Vagina (tissue), 2 donors: ENCODE results near the gene VAV3. TPM values are rescaled to one million over a fixed set of nuclear protein-coding genes. Genes with fewer than 3 reads are reported as not detected.

Experiments
- DNase-seq, 2 donors: peaks; one replicate each; pipeline ENCODE4 v3.0.0-alpha.2; 2017; ENCODE audit errors: extremely low spot score in 2 of 2
- H3K27ac ChIP-seq: fragments of 200-600 bp; sonication (generic); one replicate; pipeline ENCODE4 v1.5.1; 2019
- H3K27me3 ChIP-seq: fragments of 200-600 bp; sonication (generic); one replicate; pipeline ENCODE4 v1.5.1; 2019
- H3K36me3 ChIP-seq, 2 donors: fragments of 200-600 bp; sonication (generic); one replicate each; pipeline ENCODE4 v1.5.1; 2017 to 2019
- H3K4me1 ChIP-seq: fragments of 200-600 bp; sonication (generic); one replicate; pipeline ENCODE4 v1.5.1; 2019
- H3K4me3 ChIP-seq, 2 donors: fragments of 200-600 bp; sonication (generic); 1 replicate in 1 of 2; 2 replicates in 1 of 2; pipeline ENCODE4 v1.5.1; 2016 to 2019
- H3K9me3 ChIP-seq: fragments of 200-600 bp; sonication (generic); one replicate; pipeline ENCODE4 v1.5.1; 2019
- POLR2A ChIP-seq, 2 donors: fragments of 450-650 bp; IDR thresholded peaks; one replicate each; pipeline ENCODE4 v1.6.1; 2017; ENCODE audit warnings: antibody characterized with exemption in 2 of 2, mild to moderate bottlenecking in 2 of 2, moderate library complexity in 2 of 2
- POLR2AphosphoS5 ChIP-seq, 2 donors: sonication (generic); formaldehyde crosslinking; IDR thresholded peaks; one replicate each; pipeline ENCODE4 v1.9.0; 2017; ENCODE audit warnings: antibody characterized with exemption in 2 of 2, mild to moderate bottlenecking in 2 of 2, low read depth in 1 of 2; ENCODE audit not compliant: insufficient read depth in 1 of 2
- intact Hi-C: fragments of 100-400 bp; cut with DNase I; formaldehyde crosslinking; loops from one replicate; pipeline ENCODE4 v1.15.1; 2023
- total RNA-seq: library from RNA; depleted of rRNA; stranded (reverse); fragments of >200 nt; gene quantifications from one replicate; pipeline ENCODE4 v1.2.3, GENCODE V29; 2016
- TF ChIP-seq, protein P1 (sequence below), 3 experiments: fragments of 450-650 bp in 2 of 3; fragments of 200-600 bp in 1 of 3; sonication (generic) in 1 of 3; IDR thresholded peaks; one replicate each; pipeline ENCODE4 v1.5.1; 2017 to 2019; ENCODE audit warnings: antibody characterized with exemption in 3 of 3, mild to moderate bottlenecking in 2 of 3, moderate library complexity in 2 of 3

The VAV3 gene
- total RNA-seq, 1 donor from 2014 or later = 67.5 TPM

DNA sequence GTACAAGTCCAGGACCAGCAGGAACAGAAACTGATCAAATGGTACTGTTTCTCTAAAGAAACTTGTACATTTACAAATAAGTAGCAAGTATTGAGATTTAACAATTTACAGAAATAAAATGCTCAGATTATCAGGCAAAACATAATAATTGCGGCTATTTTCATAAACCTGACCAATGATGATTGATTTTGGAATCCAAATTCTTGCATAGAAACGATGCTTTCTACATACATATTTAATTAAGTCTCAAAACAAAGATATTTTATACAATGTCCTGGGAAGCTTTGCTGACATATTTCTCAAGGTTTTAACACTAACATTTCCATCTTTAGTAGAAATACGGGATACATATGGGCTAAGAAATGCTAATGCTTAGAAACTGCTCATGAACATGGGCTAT is 157.1 kb downstream of the VAV3 start:
- Histone ChIP-seq H3K27me3 (no peaks in the 10 kb centered on the region), H3K4me1 (no peaks in the 10 kb centered on the region), H3K9me3 (no peaks in the 10 kb centered on the region), H3K4me3 (no peak overlapping the region), H3K36me3 (no peaks in the 10 kb centered on the region), H3K27ac (no peak overlapping the region)
- intact Hi-C loops = no loop called here
- no peak for DNase-seq
- TF ChIP-seq, protein P1, sequence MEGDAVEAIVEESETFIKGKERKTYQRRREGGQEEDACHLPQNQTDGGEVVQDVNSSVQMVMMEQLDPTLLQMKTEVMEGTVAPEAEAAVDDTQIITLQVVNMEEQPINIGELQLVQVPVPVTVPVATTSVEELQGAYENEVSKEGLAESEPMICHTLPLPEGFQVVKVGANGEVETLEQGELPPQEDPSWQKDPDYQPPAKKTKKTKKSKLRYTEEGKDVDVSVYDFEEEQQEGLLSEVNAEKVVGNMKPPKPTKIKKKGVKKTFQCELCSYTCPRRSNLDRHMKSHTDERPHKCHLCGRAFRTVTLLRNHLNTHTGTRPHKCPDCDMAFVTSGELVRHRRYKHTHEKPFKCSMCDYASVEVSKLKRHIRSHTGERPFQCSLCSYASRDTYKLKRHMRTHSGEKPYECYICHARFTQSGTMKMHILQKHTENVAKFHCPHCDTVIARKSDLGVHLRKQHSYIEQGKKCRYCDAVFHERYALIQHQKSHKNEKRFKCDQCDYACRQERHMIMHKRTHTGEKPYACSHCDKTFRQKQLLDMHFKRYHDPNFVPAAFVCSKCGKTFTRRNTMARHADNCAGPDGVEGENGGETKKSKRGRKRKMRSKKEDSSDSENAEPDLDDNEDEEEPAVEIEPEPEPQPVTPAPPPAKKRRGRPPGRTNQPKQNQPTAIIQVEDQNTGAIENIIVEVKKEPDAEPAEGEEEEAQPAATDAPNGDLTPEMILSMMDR (IDR thresholded peaks at IDR 0.05) = no peak

DNA sequence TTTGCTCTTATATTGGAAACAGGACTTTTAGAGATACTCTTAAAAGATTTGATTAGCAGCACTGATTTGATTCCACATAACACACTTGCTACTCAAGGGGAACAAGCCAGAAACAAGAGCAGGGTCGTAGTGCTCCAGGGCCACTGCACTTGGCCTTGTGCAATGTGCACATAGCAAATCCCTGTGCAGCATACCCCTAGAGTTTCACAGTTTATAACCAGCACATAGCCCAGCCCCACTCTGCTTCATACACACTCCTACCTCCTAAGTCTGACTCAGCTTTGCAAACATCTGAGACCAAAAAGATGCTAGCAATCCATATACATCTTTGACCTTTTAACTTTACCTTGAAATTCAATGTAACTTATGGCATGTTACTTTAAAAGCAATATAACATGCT is 157.6 kb downstream of the VAV3 start:
- Histone ChIP-seq H3K36me3 (no peaks in the 10 kb centered on the region), H3K4me3 (no peak overlapping the region), H3K27me3 (no peaks in the 10 kb centered on the region), H3K9me3 (no peaks in the 10 kb centered on the region), H3K4me1 (no peaks in the 10 kb centered on the region), H3K27ac (no peak overlapping the region)
- intact Hi-C loops = no loop called here
- TF ChIP-seq, protein P1 (IDR thresholded peaks at IDR 0.05) = no peak
- TF ChIP-seq POLR2AphosphoS5 (IDR thresholded peaks at IDR 0.05; ENCODE audit: insufficient read depth in 1 of 2, low read depth in 1 of 2) (no peak), POLR2A (IDR thresholded peaks at IDR 0.05) (no peak)
- no peak for DNase-seq

DNA sequence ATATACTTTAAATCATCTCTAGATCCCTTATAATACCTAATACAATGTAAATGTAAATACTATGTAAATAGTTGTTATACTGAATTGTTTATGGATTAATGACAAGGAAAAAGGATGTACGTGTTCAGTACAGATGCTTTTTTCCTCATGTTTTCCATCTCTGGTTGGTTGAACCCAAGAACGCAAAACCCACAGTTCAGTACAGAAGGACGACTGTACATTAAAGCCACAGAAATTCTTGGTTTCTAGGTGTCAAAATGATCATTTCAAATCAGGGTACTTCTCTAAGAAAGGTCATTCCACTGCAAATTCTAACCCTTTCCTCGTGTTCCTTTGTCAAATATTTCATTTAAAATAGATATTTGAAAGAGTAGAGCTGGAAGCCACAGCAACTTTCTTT is 158.1 kb downstream of the VAV3 start:
- intact Hi-C loops = no loop called here
- Histone ChIP-seq H3K27me3 (no peaks in the 10 kb centered on the region), H3K36me3 (no peaks in the 10 kb centered on the region), H3K4me1 (no peaks in the 10 kb centered on the region), H3K9me3 (no peaks in the 10 kb centered on the region), H3K27ac (no peak overlapping the region), H3K4me3 (no peak overlapping the region)
- DNase-seq = no peak
- TF ChIP-seq, protein P1 (IDR thresholded peaks at IDR 0.05) = no peak
- TF ChIP-seq POLR2AphosphoS5 (IDR thresholded peaks at IDR 0.05; ENCODE audit: insufficient read depth in 1 of 2, low read depth in 1 of 2) (no peak), POLR2A (IDR thresholded peaks at IDR 0.05) (no peak)

DNA sequence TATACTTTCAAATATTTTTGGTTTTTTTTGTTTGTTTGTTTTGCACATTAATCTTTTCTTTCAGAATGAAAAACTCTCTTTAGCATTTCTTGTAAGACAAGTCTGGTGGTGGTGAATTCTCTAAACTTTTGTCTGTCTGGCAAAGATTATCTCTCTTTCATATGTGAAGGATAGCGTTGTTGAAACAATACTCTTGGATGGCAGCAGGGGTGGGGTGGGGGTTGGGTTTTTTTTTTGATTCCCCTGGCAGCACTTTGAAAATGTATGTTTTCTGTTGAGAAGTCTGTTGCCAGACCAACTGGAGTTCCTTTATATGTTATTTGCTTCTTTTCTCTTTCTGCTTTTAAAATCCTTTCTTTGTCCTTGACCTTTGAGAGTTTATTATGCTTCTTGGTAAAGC is 160.2 kb downstream of the VAV3 start:
- Histone ChIP-seq H3K9me3 (no peaks in the 10 kb centered on the region), H3K36me3 (no peaks in the 10 kb centered on the region), H3K4me1 (no peaks in the 10 kb centered on the region), H3K27ac (no peak overlapping the region), H3K4me3 (no peak overlapping the region), H3K27me3 (no peaks in the 10 kb centered on the region)
- intact Hi-C loops = no loop called here
- TF ChIP-seq POLR2A (IDR thresholded peaks at IDR 0.05) = no peak
- no peak for TF ChIP-seq POLR2AphosphoS5 (IDR thresholded peaks at IDR 0.05; ENCODE audit: insufficient read depth in 1 of 2, low read depth in 1 of 2)
- TF ChIP-seq, protein P1 (IDR thresholded peaks at IDR 0.05) = no peak
- no peak for DNase-seq

DNA sequence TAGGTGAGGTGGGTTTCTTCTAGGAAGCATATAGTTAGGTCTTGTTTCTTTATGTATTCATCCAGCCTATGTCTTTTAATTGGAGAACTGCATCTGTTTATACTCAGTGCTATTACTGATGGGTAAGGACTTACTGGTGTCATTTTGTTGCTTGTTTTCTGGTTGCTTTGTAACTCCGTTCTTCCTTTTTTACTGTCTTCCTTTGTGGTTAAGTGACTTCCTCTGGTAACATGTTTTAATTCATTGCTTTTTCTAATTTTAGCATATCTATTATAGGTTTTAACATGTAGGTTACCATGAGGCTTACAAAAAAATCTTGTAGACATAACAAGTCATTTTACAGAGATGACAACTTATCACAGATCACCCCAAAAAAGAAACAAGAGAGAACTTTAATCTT is 160.8 kb downstream of the VAV3 start:
- Histone ChIP-seq H3K27me3 (no peaks in the 10 kb centered on the region), H3K4me1 (no peaks in the 10 kb centered on the region), H3K36me3 (no peaks in the 10 kb centered on the region), H3K4me3 (no peak overlapping the region), H3K27ac (no peak overlapping the region), H3K9me3 (no peaks in the 10 kb centered on the region)
- DNase-seq = no peak
- intact Hi-C loops = no loop called here
- TF ChIP-seq POLR2A (IDR thresholded peaks at IDR 0.05) (no peak), POLR2AphosphoS5 (IDR thresholded peaks at IDR 0.05; ENCODE audit: insufficient read depth in 1 of 2, low read depth in 1 of 2) (no peak)
- TF ChIP-seq, protein P1 (IDR thresholded peaks at IDR 0.05) = no peak
